HepG2 (cell line): ENCODE data around the gene PLVAP. TPM values are rescaled to one million over a fixed set of nuclear protein-coding genes. Genes with fewer than 3 reads are reported as not detected.

Source experiments
- ARHGAP35 ChIP-seq: sonication (generic); formaldehyde crosslinking; IDR thresholded peaks from 2 replicates; pipeline ENCODE4 v1.9.0; 2022; ENCODE audit warnings: mild to moderate bottlenecking, inconsistent platforms, moderate library complexity, missing genetic modification reagents, borderline replicate concordance
- ARID2 ChIP-seq: sonication (generic); formaldehyde crosslinking; IDR thresholded peaks from 2 replicates; pipeline ENCODE4 v1.8.1; 2022; ENCODE audit warnings: mild to moderate bottlenecking, missing genetic modification reagents, borderline replicate concordance
- CEBPG ChIP-seq: IDR thresholded peaks from 2 replicates; pipeline ENCODE4 v1.6.1; 2016
- CREBL2 ChIP-seq: sonication (generic); formaldehyde crosslinking; IDR thresholded peaks from 2 replicates; pipeline ENCODE4 v1.8.1; 2023; ENCODE audit warnings: missing genetic modification reagents, mild to moderate bottlenecking, borderline replicate concordance
- ELF4 ChIP-seq: sonication (generic); formaldehyde crosslinking; IDR thresholded peaks from 2 replicates; pipeline ENCODE4 v1.5.0; 2020; ENCODE audit warnings: missing genetic modification reagents, mild to moderate bottlenecking, moderate library complexity, borderline replicate concordance
- FOXC1 ChIP-seq: sonication (generic); formaldehyde crosslinking; IDR thresholded peaks from 2 replicates; pipeline ENCODE4 v1.8.0; 2022; ENCODE audit warnings: mild to moderate bottlenecking, missing genetic modification reagents, borderline replicate concordance
- FUBP1 ChIP-seq: sonication (generic); formaldehyde crosslinking; IDR thresholded peaks from 2 replicates; pipeline ENCODE4 v1.5.1; 2020; ENCODE audit warnings: missing genetic modification reagents, mild to moderate bottlenecking, borderline replicate concordance
- KLF15 ChIP-seq: sonication (generic); formaldehyde crosslinking; IDR thresholded peaks from 2 replicates; pipeline ENCODE4 v1.8.1; 2023; ENCODE audit warnings: borderline replicate concordance, mild to moderate bottlenecking, inconsistent platforms, missing genetic modification reagents, mixed read lengths
- MEIS1 ChIP-seq: sonication (generic); formaldehyde crosslinking; IDR thresholded peaks from 2 replicates; pipeline ENCODE4 v1.9.0; 2021; ENCODE audit warnings: mild to moderate bottlenecking, missing genetic modification reagents, moderate library complexity, borderline replicate concordance
- MLLT10 ChIP-seq: sonication (generic); formaldehyde crosslinking; IDR thresholded peaks from 2 replicates; pipeline ENCODE4 v1.4.0; 2020; ENCODE audit warnings: missing genetic modification reagents
- NCOA1 ChIP-seq: sonication (generic); formaldehyde crosslinking; IDR thresholded peaks from 2 replicates; pipeline ENCODE4 v1.9.0; 2021; ENCODE audit warnings: missing genetic modification reagents
- NR2F2 ChIP-seq: IDR thresholded peaks from 2 replicates; pipeline ENCODE4 v1.6.1; 2012; ENCODE audit warnings: low read depth, inconsistent platforms, borderline replicate concordance
- ONECUT2 ChIP-seq: sonication (generic); formaldehyde crosslinking; IDR thresholded peaks from 2 replicates; pipeline ENCODE4 v1.4.0; 2020; ENCODE audit warnings: missing genetic modification reagents
- PHF20 ChIP-seq: sonication (generic); formaldehyde crosslinking; IDR thresholded peaks from 2 replicates; pipeline ENCODE4 v1.5.0; 2020; ENCODE audit warnings: mild to moderate bottlenecking, missing genetic modification reagents
- SNAI1 ChIP-seq: sonication (generic); formaldehyde crosslinking; IDR thresholded peaks from 2 replicates; pipeline ENCODE4 v1.5.0; 2020; ENCODE audit warnings: mild to moderate bottlenecking, missing genetic modification reagents, borderline replicate concordance
- SPEN ChIP-seq: sonication (generic); formaldehyde crosslinking; IDR thresholded peaks from 2 replicates; pipeline ENCODE4 v1.5.1; 2020; ENCODE audit warnings: low read depth, mild to moderate bottlenecking, missing genetic modification reagents
- U2AF1 ChIP-seq: fragments of 200-400 bp; formaldehyde crosslinking; optimal IDR thresholded peaks from 2 replicates; pipeline ENCODE3; 2017; ENCODE audit warnings: mild to moderate bottlenecking, low read depth, low read length
- ZNF329 ChIP-seq: sonication (generic); formaldehyde crosslinking; IDR thresholded peaks from 2 replicates; pipeline ENCODE4 v1.9.0; 2021; ENCODE audit warnings: low read depth, mild to moderate bottlenecking, missing genetic modification reagents
- ZNF501 ChIP-seq: sonication (generic); formaldehyde crosslinking; IDR thresholded peaks from 2 replicates; pipeline ENCODE4 v1.5.1; 2020; ENCODE audit warnings: mild to moderate bottlenecking, moderate library complexity, missing genetic modification reagents
- ZNF510 ChIP-seq: sonication (generic); formaldehyde crosslinking; IDR thresholded peaks from 2 replicates; pipeline ENCODE4 v1.4.0; 2020; ENCODE audit warnings: low read depth, mild to moderate bottlenecking, missing genetic modification reagents
- ZNF839 ChIP-seq: sonication (generic); formaldehyde crosslinking; IDR thresholded peaks from 2 replicates; pipeline ENCODE4 v1.4.0; 2020; ENCODE audit warnings: missing genetic modification reagents, mild to moderate bottlenecking, borderline replicate concordance
- polyA plus RNA-seq, 8 experiments: library from polyadenylated mRNA; depleted of rRNA in 3 of 8; stranded (reverse) in 7 of 8; unstranded in 1 of 8; fragments of >200 nt; fragmentation: Illumina TruSeq in 4 of 8; extraction: Trizol in 4 of 8; gene quantifications; 2 replicates each; pipeline versions ENCODE4 v1.2.1 to v1.2.3, GENCODE V29; 2011 to 2016; ENCODE audit warnings: low read depth in 4 of 8, missing spikeins in 1 of 8, mixed read lengths in 1 of 8; ENCODE audit not compliant: insufficient read depth in 1 of 8
- total RNA-seq, 5 experiments: library from RNA; depleted of rRNA; stranded (reverse); fragments of >200 nt; fragmentation: Illumina TruSeq; extraction: Trizol; gene quantifications; 2 replicates each; pipeline ENCODE4 v1.2.3, GENCODE V29; 2016; ENCODE audit warnings: low read depth in 1 of 5
- TF ChIP-seq, protein P1 (sequence below): sonication (generic); formaldehyde crosslinking; IDR thresholded peaks from 2 replicates; pipeline ENCODE4 v1.4.0; 2020; ENCODE audit warnings: mild to moderate bottlenecking, missing genetic modification reagents
- TF ChIP-seq, protein P2 (sequence below): sonication (generic); formaldehyde crosslinking; IDR thresholded peaks from 2 replicates; pipeline ENCODE4 v1.4.0; 2020; ENCODE audit warnings: missing genetic modification reagents, borderline replicate concordance

Gene PLVAP
- total and polyA plus RNA-seq, 2 of the 13 experiments (the other 11 are each of a cell fraction or from before 2014, with no cell fraction given), result 0.26 TPM; not detected in 1

GRCh38 chr19:17305517-17306284 lies 71.4 kb downstream of the PLVAP start, which contains the start of gene MRPL34 (continued):
- TF ChIP-seq FUBP1 (CRISPR knock-in tag) (no peak), SNAI1 (CRISPR knock-in tag) (no peak), MLLT10 (no peak), ZNF510 (CRISPR knock-in tag) (no peak), KLF15 (no peak), ZNF329 (0 out of 2 replicates have a peak, but pooled peaks have one; percentile 17), PHF20 (CRISPR knock-in tag) (peak; percentile 51; the same call in 1 of the 2 replicates), NR2F2 (no peak), ZNF501 (peak; percentile 71; the same call in 1 of the 2 replicates), ARID2 (CRISPR knock-in tag) (no peak), CEBPG (no peak), SPEN (CRISPR knock-in tag) (0 out of 2 replicates have a peak, but pooled peaks have one; percentile 41), U2AF1 (peak; percentile 47), ELF4 (CRISPR knock-in tag) (no peak), FOXC1 (CRISPR knock-in tag) (no peak; the same call in 1 of the 2 replicates), ARHGAP35 (CRISPR knock-in tag) (no peak), NCOA1 (CRISPR knock-in tag) (0 out of 2 replicates have a peak, but pooled peaks have one; percentile 31), ZNF839 (CRISPR knock-in tag) (no peak), MEIS1 (CRISPR knock-in tag) (peak; percentile 30; the same call in 1 of the 2 replicates), CREBL2 (CRISPR knock-in tag) (no peak), ONECUT2 (CRISPR knock-in tag) (no peak)
- TF ChIP-seq, protein P1, sequence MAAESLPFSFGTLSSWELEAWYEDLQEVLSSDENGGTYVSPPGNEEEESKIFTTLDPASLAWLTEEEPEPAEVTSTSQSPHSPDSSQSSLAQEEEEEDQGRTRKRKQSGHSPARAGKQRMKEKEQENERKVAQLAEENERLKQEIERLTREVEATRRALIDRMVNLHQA (CRISPR knock-in tag), result no peak
- TF ChIP-seq, protein P2, sequence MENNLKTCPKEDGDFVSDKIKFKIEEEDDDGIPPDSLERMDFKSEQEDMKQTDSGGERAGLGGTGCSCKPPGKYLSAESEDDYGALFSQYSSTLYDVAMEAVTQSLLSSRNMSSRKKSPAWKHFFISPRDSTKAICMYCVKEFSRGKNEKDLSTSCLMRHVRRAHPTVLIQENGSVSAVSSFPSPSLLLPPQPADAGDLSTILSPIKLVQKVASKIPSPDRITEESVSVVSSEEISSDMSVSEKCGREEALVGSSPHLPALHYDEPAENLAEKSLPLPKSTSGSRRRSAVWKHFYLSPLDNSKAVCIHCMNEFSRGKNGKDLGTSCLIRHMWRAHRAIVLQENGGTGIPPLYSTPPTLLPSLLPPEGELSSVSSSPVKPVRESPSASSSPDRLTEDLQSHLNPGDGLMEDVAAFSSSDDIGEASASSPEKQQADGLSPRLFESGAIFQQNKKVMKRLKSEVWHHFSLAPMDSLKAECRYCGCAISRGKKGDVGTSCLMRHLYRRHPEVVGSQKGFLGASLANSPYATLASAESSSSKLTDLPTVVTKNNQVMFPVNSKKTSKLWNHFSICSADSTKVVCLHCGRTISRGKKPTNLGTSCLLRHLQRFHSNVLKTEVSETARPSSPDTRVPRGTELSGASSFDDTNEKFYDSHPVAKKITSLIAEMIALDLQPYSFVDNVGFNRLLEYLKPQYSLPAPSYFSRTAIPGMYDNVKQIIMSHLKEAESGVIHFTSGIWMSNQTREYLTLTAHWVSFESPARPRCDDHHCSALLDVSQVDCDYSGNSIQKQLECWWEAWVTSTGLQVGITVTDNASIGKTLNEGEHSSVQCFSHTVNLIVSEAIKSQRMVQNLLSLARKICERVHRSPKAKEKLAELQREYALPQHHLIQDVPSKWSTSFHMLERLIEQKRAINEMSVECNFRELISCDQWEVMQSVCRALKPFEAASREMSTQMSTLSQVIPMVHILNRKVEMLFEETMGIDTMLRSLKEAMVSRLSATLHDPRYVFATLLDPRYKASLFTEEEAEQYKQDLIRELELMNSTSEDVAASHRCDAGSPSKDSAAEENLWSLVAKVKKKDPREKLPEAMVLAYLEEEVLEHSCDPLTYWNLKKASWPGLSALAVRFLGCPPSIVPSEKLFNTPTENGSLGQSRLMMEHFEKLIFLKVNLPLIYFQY (CRISPR knock-in tag), result peak; percentile 89; the same call in 1 of the 2 replicates
